WI38 (cell line): ENCODE data around the gene IRS1.

Experiments used
- H3K4me3 ChIP-seq: 2 replicates; pipeline ENCODE4 v1.5.1; 2011; ENCODE audit warnings: low read depth, mild to moderate bottlenecking, control low read depth, low read length
- CTCF ChIP-seq: IDR thresholded peaks from 2 replicates; pipeline ENCODE4 v1.5.1; 2012; ENCODE audit warnings: low read depth, mild to moderate bottlenecking, control low read depth, low read length

Gene IRS1

GRCh38 chr2:226803410-226803809 lies 3.8 kb upstream of the IRS1 start:
- no peak for TF ChIP-seq CTCF
- H3K4me3 ChIP-seq: no peak overlapping the region

DNA sequence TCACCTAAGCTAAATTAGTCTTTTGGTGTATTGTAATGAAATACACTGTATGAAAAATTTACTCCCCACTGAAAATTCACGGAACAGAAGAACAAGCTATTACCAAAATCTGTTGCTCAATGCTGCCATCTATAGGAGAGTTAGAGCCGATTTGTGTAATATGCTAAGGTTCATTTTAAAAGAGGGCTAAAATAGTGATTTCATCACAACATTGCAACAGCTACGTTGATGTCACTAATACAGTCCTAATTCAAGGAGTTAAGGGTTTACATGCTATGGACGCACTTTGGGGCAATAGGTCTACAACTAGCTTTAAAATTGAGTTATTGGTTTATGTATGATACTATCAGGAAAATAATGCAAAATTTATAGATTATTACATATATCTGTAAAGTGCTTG lies 3.0 kb upstream of the IRS1 start:
- H3K4me3 ChIP-seq: no peak overlapping the region
- TF ChIP-seq CTCF: peak; percentile 46; the same call in 1 of the 2 replicates

DNA sequence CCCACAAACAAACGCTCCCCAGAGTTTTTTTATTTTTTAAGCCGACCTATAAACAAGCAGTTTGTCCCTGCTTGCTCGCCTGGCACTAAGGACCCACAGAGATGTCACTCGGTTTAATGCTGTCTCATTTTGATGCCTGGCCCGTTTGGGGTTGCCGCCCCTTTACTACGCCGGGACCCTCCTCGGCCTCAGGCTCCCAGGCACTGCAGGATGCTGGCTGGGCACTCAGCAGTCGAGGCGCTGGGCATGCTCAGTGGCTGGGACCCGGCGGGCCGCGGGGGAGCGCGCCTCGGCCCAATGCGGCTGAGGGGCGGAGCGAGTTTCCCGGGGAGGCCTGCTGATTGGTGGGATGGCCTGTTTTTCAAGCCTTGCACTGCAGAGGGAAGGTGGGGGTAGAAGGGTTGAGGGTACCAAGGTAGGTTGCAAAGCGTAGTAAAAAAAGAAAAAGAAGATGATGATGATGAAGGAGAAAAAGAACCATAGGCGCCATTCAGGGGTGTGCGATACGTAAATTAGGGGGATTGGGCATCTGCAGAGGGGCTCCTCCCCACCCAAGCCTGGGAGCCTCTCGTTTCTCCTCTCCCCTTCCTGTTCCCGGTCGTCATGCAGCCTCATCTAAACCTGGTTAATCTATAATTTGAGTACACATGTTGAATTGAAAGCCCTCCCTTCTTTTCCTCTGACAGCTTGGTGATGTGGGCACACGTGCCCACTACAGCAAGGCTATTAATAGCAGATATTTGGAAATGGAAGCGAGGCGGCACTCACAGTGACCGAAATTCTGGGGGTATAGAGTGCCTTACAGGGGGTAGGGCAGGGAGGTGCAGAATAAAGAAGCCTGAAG lies 1.5 kb upstream of the IRS1 start:
- H3K4me3 ChIP-seq: peak overlapping the region; percentile 73
- TF ChIP-seq CTCF: no peak

- no peak for TF ChIP-seq CTCF
- peak overlapping the region; percentile 73 for H3K4me3 ChIP-seq
Observed at GRCh38 chr2:226799976-226800940, 638 bp upstream of the IRS1 start.

DNA sequence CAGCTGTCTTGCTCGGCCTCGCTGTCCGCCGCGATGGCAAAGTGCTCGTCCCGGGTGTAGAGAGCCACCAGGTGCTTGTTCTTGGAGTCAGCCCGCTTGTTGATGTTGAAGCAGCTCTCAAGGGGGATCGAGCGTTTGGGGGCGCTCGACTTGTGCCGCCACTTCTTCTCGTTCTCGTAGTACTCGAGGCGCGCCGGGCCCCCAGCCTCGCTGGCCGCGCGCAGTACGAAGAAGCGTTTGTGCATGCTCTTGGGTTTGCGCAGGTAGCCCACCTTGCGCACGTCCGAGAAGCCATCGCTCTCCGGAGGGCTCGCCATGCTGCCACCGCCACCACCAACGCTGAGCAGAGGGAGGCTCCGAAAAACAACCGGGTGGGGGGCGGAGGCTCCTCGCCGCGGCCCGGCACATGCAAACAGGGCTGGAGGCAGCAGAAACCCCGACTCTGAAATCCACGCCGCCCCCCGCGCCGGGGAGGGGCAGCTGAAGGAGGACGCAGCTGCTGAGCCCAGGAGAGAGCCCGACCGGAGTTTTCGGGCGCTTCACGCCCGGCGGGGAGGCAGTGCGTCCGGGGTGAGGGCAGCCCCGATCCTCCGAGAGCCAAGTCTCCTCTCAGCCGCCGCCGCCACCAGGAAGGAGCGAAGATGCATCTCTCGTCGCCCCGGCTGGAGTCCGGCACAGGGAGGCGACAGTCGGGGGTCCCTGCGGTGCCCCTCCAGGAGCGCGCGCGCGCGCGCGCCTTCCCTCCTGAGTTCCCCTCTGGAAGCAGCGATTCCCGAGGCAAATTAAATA lies 1.0 kb downstream of the IRS1 start:
- peak overlapping the region; percentile 73 for H3K4me3 ChIP-seq
- no peak for TF ChIP-seq CTCF

DNA sequence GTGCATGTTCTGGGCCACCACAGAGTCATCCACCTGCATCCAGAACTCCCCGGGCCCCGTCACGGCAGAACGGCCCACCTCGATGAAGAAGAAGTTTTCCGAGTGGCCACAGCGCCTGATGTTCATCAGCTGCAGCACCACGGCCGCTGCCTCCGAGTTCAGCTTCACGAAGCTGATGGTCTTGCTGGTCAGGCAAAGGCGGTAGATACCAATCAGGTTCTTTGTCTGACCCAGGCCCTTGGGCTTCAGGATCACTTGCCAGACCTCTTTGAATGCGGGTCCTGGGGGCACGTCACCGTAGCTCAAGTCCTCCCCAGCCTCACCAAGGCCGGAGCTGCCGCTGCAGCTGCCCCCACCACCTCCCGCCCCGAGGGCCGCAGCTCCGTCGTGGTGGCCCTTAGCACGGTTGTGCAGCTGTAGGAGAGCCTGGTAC lies 1.6 kb downstream of the IRS1 start:
- TF ChIP-seq CTCF: no peak
- H3K4me3 ChIP-seq: peak overlapping the region; percentile 73
